H9 (cell line): ENCODE data around the gene ACTN1. TPM values are rescaled to one million over a fixed set of nuclear protein-coding genes. Genes with fewer than 3 reads are reported as not detected.

Experiments
- DNase-seq: peaks from one replicate; pipeline ENCODE4 v3.0.0-alpha.2; 2017
- H2AFZ ChIP-seq: one replicate; pipeline ENCODE4 v1.6.1; 2013; ENCODE audit warnings: mild to moderate bottlenecking, low read length, control low read depth, moderate library complexity
- H2AK5ac ChIP-seq: 2 replicates; pipeline ENCODE4 v1.6.1; 2013; ENCODE audit warnings: low read length, control low read depth, mixed read lengths; ENCODE audit not compliant: insufficient read length
- H2BK120ac ChIP-seq: one replicate; pipeline ENCODE4 v1.6.1; 2013; ENCODE audit warnings: low read depth, mild to moderate bottlenecking, low read length, control low read depth, inconsistent platforms; ENCODE audit not compliant: poor library complexity, severe bottlenecking
- H2BK12ac ChIP-seq: 2 replicates; pipeline ENCODE4 v1.6.1; 2013; ENCODE audit warnings: low read length, control low read depth, mixed read lengths, low read depth; ENCODE audit not compliant: insufficient read length
- H2BK15ac ChIP-seq: 2 replicates; pipeline ENCODE4 v1.6.1; 2013; ENCODE audit warnings: low read depth, low read length, control low read depth
- H2BK20ac ChIP-seq: one replicate; pipeline ENCODE4 v1.6.1; 2013; ENCODE audit warnings: low read depth, mild to moderate bottlenecking, low read length, control low read depth, inconsistent platforms; ENCODE audit not compliant: poor library complexity, severe bottlenecking
- H2BK5ac ChIP-seq: 2 replicates; pipeline ENCODE4 v1.6.1; 2013; ENCODE audit warnings: low read length, control low read depth, mixed read lengths; ENCODE audit not compliant: insufficient read length
- H3K14ac ChIP-seq: 2 replicates; pipeline ENCODE4 v1.6.1; 2013; ENCODE audit warnings: low read length, control low read depth; ENCODE audit not compliant: insufficient read depth
- H3K18ac ChIP-seq: 2 replicates; pipeline ENCODE4 v1.6.1; 2013; ENCODE audit warnings: low read depth, mild to moderate bottlenecking, mixed read lengths, low read length, control low read depth; ENCODE audit not compliant: insufficient read length
- H3K23ac ChIP-seq: 2 replicates; pipeline ENCODE4 v1.6.1; 2013; ENCODE audit warnings: low read length, control low read depth, mixed read lengths, low read depth; ENCODE audit not compliant: insufficient read length
- H3K23me2 ChIP-seq: 2 replicates; pipeline ENCODE4 v1.6.1; 2013; ENCODE audit warnings: low read depth, mild to moderate bottlenecking, mixed read lengths, low read length, control low read depth; ENCODE audit not compliant: insufficient read length, poor library complexity, severe bottlenecking
- H3K27ac ChIP-seq: 2 replicates; pipeline ENCODE4 v1.5.1; 2013; ENCODE audit warnings: low read length, control low read depth, mixed read lengths, low read depth; ENCODE audit not compliant: insufficient read length
- H3K27me3 ChIP-seq: 2 replicates; pipeline ENCODE4 v1.6.1; 2013; ENCODE audit warnings: low read length, control low read depth, inconsistent platforms; ENCODE audit not compliant: insufficient read depth
- H3K4ac ChIP-seq: 2 replicates; pipeline ENCODE4 v1.6.1; 2013; ENCODE audit warnings: low read depth, mild to moderate bottlenecking, control low read depth, inconsistent platforms, low read length, moderate library complexity
- H3K4me1 ChIP-seq: 2 replicates; pipeline ENCODE4 v1.6.1; 2013; ENCODE audit warnings: low read length, control low read depth, inconsistent platforms; ENCODE audit not compliant: insufficient read depth
- H3K4me2 ChIP-seq: 2 replicates; pipeline ENCODE4 v1.6.1; 2013; ENCODE audit warnings: low read length, control low read depth, mixed read lengths; ENCODE audit not compliant: insufficient read length, insufficient read depth
- H3K56ac ChIP-seq: 2 replicates; pipeline ENCODE4 v1.6.1; 2013; ENCODE audit warnings: low read depth, mild to moderate bottlenecking, mixed read lengths, low read length, control low read depth; ENCODE audit not compliant: insufficient read length
- H3K79me1 ChIP-seq: 2 replicates; pipeline ENCODE4 v1.6.1; 2013; ENCODE audit warnings: low read depth, mild to moderate bottlenecking, moderate library complexity, low read length, control low read depth, inconsistent platforms; ENCODE audit not compliant: insufficient read depth, poor library complexity, severe bottlenecking
- H3K79me2 ChIP-seq: 2 replicates; pipeline ENCODE4 v1.6.1; 2013; ENCODE audit warnings: low read length, control low read depth, inconsistent platforms; ENCODE audit not compliant: insufficient read depth
- H3K9ac ChIP-seq: 2 replicates; pipeline ENCODE4 v1.6.1; 2013; ENCODE audit warnings: low read length, control low read depth, mixed read lengths; ENCODE audit not compliant: insufficient read length; ENCODE audit errors: extremely low read depth
- H3K9me3 ChIP-seq: one replicate; pipeline ENCODE4 v1.6.1; 2013; ENCODE audit warnings: low read depth, low read length, inconsistent platforms; ENCODE audit not compliant: control insufficient read depth
- H3T11ph ChIP-seq: one replicate; pipeline ENCODE4 v1.6.1; 2013; ENCODE audit warnings: mild to moderate bottlenecking, low read length, control low read depth, inconsistent platforms
- H4K20me1 ChIP-seq: one replicate; pipeline ENCODE4 v1.6.1; 2013; ENCODE audit not compliant: control insufficient read depth, insufficient read length, insufficient read depth
- H4K5ac ChIP-seq: 2 replicates; pipeline ENCODE4 v1.6.1; 2013; ENCODE audit warnings: low read depth, mild to moderate bottlenecking, mixed read lengths, low read length, control low read depth; ENCODE audit not compliant: insufficient read length
- H4K8ac ChIP-seq: replicated peaks from 2 replicates; pipeline ENCODE4 v1.6.1; 2013; ENCODE audit warnings: low read length, control low read depth, mixed read lengths, low read depth; ENCODE audit not compliant: insufficient read length
- H4K91ac ChIP-seq: 2 replicates; pipeline ENCODE4 v1.6.1; 2013; ENCODE audit warnings: low read depth, mild to moderate bottlenecking, moderate library complexity, mixed read lengths, low read length, control low read depth; ENCODE audit not compliant: insufficient read length
- H3K27ac Mint-ChIP-seq, 3 experiments: 2 replicates in 2 of 3; 3 replicates in 1 of 3; pipeline ENCODE4 v1.8.0; 2020 to 2021; ENCODE audit warnings: mixed read lengths in 3 of 3, mild to moderate bottlenecking in 1 of 3, moderate library complexity in 1 of 3
- H3K27me3 Mint-ChIP-seq: 2 replicates; pipeline ENCODE4 v1.8.0; 2021; ENCODE audit warnings: low read depth, mild to moderate bottlenecking, moderate library complexity, mixed read lengths
- H3K36me3 Mint-ChIP-seq, 3 experiments: 2 replicates in 2 of 3; 3 replicates in 1 of 3; pipeline ENCODE4 v1.8.0; 2020 to 2021; ENCODE audit warnings: low read depth in 3 of 3, mixed read lengths in 3 of 3; ENCODE audit not compliant: insufficient read depth in 1 of 3
- H3K4me1 Mint-ChIP-seq, 2 experiments: 2 replicates each; pipeline ENCODE4 v1.8.0; 2020; ENCODE audit warnings: mixed read lengths in 2 of 2
- H3K4me3 Mint-ChIP-seq, 2 experiments: 2 replicates in 1 of 2; 3 replicates in 1 of 2; pipeline ENCODE4 v1.8.0; 2020 to 2021; ENCODE audit warnings: mild to moderate bottlenecking in 2 of 2, mixed read lengths in 2 of 2, moderate library complexity in 1 of 2
- H3K9me3 Mint-ChIP-seq, 2 experiments: 2 replicates in 1 of 2; 3 replicates in 1 of 2; pipeline ENCODE4 v1.8.0; 2020; ENCODE audit warnings: mild to moderate bottlenecking in 2 of 2, mixed read lengths in 2 of 2, moderate library complexity in 1 of 2
- CTCF ChIP-seq: fragments of 200-600 bp; sonication (generic); conservative IDR thresholded peaks from 3 replicates; pipeline ENCODE4 v1.8.0; 2021; ENCODE audit warnings: antibody characterized with exemption, mild to moderate bottlenecking
- WGBS: extraction: QIAGEN DNeasy Blood & Tissue Kit; methylation state at CpG from one replicate; pipeline ENCODE4 v1.1.7; 2013; ENCODE audit warnings: missing lambda C conversion rate, low lambda C conversion rate, mixed read lengths; ENCODE audit not compliant: insufficient read length; ENCODE audit errors: extremely low coverage; 5-methylcytosine and 5-hydroxymethylcytosine counted together
- total RNA-seq: library from RNA; stranded (reverse); gene quantifications from 2 replicates; pipeline ENCODE4 v1.2.1, GENCODE V29; 2021

The ACTN1 gene
- total RNA-seq, 1 experiment from 2014 or later: 219 TPM

DNA sequence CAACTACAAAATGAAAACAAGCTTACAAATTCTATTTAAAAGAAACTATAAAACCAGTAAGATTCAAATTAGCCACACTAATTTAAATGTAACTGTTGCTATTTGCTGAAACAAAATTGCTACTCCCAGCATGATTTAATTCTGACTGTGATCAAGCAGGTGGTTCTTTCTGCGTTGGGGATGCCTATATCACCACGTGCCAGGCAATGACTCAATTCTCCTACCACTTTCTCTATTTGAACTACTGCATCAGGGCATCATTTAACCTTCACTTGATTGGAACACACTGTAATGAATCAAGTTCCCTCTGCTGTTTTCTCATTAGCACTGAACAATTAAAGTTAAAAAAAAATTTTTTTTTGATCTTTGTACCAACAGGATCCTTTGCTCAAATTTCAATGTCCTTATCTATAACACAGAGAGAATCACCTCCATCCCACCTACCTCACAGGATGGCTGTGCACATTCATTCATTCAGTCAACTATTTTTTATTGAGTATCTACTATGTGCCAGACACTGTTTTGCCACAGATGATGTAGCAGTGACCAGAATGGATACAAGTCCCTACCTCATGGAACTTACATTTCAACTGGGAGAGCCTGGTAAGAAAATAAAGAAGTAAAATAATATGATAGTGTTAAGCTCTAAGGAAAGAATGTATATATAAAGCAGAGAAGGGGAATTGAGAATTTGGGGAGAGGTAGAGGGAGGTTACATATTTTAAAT, 8.0 kb upstream of the ACTN1 start:
- no peak overlapping the region for H3K27ac ChIP-seq
- no CpG with 5 or more reads among the region's 2 CpGs for WGBS
- H3K9me3 Mint-ChIP-seq: no peaks in the 10 kb centered on the region

More for the DNA sequence above, 8.0 kb upstream of the ACTN1 start:
- no peak overlapping the region for H3K23ac ChIP-seq
- no peak overlapping the region for H3T11ph ChIP-seq
- H4K20me1 ChIP-seq: no peaks in the 10 kb centered on the region
- no peak overlapping the region for H3K14ac ChIP-seq
- no peak overlapping the region for H3K18ac ChIP-seq
- H3K79me1 ChIP-seq: no peaks in the 10 kb centered on the region
- no peak overlapping the region for H3K4ac ChIP-seq
- no peaks in the 10 kb centered on the region for H3K27me3 ChIP-seq
- H3K36me3 Mint-ChIP-seq: no peaks in the 10 kb centered on the region
- no peaks in the 10 kb centered on the region for H3K23me2 ChIP-seq
- no peak overlapping the region for H2BK20ac ChIP-seq
- peaks cover 5% of the 10 kb centered on the region for H3K27me3 Mint-ChIP-seq
- H3K56ac ChIP-seq: no peak overlapping the region
- no peaks in the 10 kb centered on the region for H3K79me2 ChIP-seq
- no peak overlapping the region for H3K4me3 Mint-ChIP-seq
- no peak overlapping the region for H2AK5ac ChIP-seq
- TF ChIP-seq CTCF: no peak
- H4K5ac ChIP-seq: no peak overlapping the region
- no peak overlapping the region for H2AFZ ChIP-seq
- no peak overlapping the region for H4K91ac ChIP-seq
- H3K27ac Mint-ChIP-seq: no peak overlapping the region
- H2BK15ac ChIP-seq: no peak overlapping the region
- H3K4me1 ChIP-seq: peaks cover 3% of the 10 kb centered on the region; the same call in 1 of the 2 replicates
- H3K9ac ChIP-seq: no peak overlapping the region
- H3K4me1 Mint-ChIP-seq: peaks cover 10 to 28% of the 10 kb centered on the region in 2 experiments
- H3K4me2 ChIP-seq: no peak overlapping the region
- no peaks in the 10 kb centered on the region for H3K9me3 ChIP-seq
- H2BK5ac ChIP-seq: no peak overlapping the region
- no peak for DNase-seq
- H4K8ac ChIP-seq: no peak overlapping the region
- H2BK120ac ChIP-seq: no peak overlapping the region
- H2BK12ac ChIP-seq: no peak overlapping the region
